SHP77 (cell line): ENCODE data around the gene C1orf146.
"Not testable (repeated sequence)": the region's sequence is repeated elsewhere in the genome, so short reads cannot be mapped to it uniquely, and the experiment has no call there.

ENCODE experiments used
- DNase-seq, 2 experiments: peaks; one replicate each; lab custom pipeline; 2025; lab: John Stamatoyannopoulos, UW

Gene C1orf146

DNA sequence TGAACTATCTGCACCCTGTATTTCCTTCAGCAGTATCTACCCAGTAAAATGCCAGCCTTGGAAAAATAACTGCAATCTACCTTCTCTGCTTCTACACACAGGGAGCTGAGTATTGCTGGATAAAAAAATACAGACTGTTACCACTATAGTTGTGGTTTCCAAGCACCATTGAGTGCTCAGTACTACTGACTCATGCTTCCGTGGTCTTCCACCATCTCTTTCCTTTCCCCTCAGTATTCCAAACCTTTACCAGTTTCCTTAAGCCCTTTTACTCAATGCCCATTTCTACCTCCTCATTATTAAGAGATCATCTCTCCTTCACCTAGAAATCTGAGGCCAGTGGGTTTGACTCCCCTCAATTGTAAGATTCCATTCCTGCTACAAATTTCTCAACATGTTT, 57.2 kb downstream of the C1orf146 start:
- no peak for DNase-seq

GRCh38 chr1:92276082-92276481, 58.4 kb downstream of the C1orf146 start:
- DNase-seq = no peak

GRCh38 chr1:92277105-92277723, 59.5 kb downstream of the C1orf146 start:
- no peak for DNase-seq

GRCh38 chr1:92279781-92280180, 62.1 kb downstream of the C1orf146 start:
- not testable (repeated sequence) for DNase-seq

DNA sequence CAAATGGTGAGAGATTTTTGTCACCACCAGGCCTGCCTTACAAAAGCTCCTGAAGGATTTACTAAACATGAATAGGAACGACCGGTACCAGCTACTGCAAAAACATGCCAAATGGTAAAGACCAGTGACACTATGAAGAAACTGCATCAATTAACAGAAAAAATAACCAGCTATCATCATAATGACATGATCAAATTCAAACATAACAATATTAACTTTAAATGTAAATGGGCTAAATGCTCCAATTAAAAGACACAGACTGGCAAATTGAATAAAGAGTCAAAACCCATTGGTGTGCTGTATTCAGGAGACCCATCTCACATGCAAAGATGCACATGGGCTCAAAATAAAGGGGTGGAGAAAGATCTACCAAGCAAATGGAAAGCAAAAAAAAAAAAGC, 63.7 kb downstream of the C1orf146 start:
- DNase-seq = not testable (repeated sequence)

DNA sequence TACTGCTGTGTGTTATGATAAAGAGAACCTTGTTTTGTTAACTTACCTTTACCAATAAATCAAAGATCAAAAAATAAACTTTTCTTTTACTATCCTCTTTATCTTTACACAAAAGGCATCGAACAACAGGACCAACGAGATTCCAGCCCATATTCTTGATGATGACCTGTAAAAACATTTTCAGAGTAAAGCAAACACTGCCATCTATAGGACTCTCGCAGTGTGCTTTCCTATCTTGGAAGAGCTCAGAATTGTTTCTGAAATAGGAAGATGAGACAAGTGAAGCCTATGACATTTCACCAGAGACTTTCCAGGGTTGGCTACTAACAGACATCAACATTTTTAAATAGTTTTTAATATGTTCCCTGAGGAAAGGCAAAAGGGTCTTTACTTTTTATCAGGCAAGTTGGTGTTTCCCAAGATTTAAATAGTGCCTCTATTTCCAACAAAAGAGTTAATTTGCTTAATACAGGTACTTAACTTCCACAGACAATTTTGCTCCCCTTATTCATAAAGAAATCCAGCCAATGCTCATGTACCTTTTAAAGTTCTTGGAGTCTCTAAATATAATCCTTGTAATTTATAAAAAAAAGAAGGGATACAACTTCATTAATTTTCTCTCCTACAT, 73.8 kb downstream of the C1orf146 start:
- DNase-seq = peak; percentile 12 to 43
